Loucy (cell line): Measurements from ENCODE around the gene ID3.

Experiments
- H2AFZ ChIP-seq: fragments of 200-600 bp; sonication (generic); 2 replicates; pipeline ENCODE4 v1.6.0; 2016; ENCODE audit warnings: antibody characterized with exemption, mild to moderate bottlenecking, low read length, moderate library complexity
- H3F3A ChIP-seq: fragments of 200-600 bp; 2 replicates; pipeline ENCODE4 v1.6.0; 2016; ENCODE audit warnings: antibody characterized with exemption, low read depth, mild to moderate bottlenecking
- H3K27me3 ChIP-seq: fragments of 200-600 bp; sonication (generic); 2 replicates; pipeline ENCODE4 v1.6.1; 2014; ENCODE audit warnings: low read length, mild to moderate bottlenecking; ENCODE audit not compliant: insufficient read depth, poor library complexity, severe bottlenecking
- H3K36me3 ChIP-seq: fragments of 200-600 bp; sonication (generic); 2 replicates; pipeline ENCODE4 v1.6.1; 2016; ENCODE audit warnings: low read length; ENCODE audit not compliant: insufficient read depth
- H3K4me1 ChIP-seq: fragments of 200-600 bp; sonication (generic); 2 replicates; pipeline ENCODE4 v1.5.1; 2014; ENCODE audit warnings: low read length, mild to moderate bottlenecking; ENCODE audit not compliant: insufficient read depth, poor library complexity, severe bottlenecking
- H3K4me2 ChIP-seq: fragments of 200-600 bp; sonication (generic); 2 replicates; pipeline ENCODE4 v1.6.0; 2014; ENCODE audit warnings: antibody characterized with exemption, low read length, low read depth, mild to moderate bottlenecking; ENCODE audit not compliant: poor library complexity, severe bottlenecking
- H3K4me3 ChIP-seq: fragments of 200-600 bp; sonication (generic); 2 replicates; pipeline ENCODE4 v1.5.1; 2014; ENCODE audit warnings: low read length, mild to moderate bottlenecking, mixed read lengths; ENCODE audit not compliant: poor library complexity, severe bottlenecking
- H3K79me2 ChIP-seq: fragments of 200-600 bp; sonication (generic); 2 replicates; pipeline ENCODE4 v1.6.1; 2014; ENCODE audit warnings: low read length; ENCODE audit not compliant: insufficient read depth
- H3K9ac ChIP-seq: fragments of 200-600 bp; sonication (generic); 2 replicates; pipeline ENCODE4 v1.6.0; 2014; ENCODE audit warnings: mild to moderate bottlenecking, low read depth, low read length, moderate library complexity; ENCODE audit not compliant: poor library complexity, severe bottlenecking
- H3K9me2 ChIP-seq: fragments of 200-600 bp; sonication (generic); replicated peaks from 2 replicates; pipeline ENCODE4 v1.6.1; 2016; ENCODE audit warnings: low read depth, low read length, mixed read lengths
- H3K9me3 ChIP-seq: fragments of 200-600 bp; sonication (generic); 2 replicates; pipeline ENCODE4 v1.6.1; 2014; ENCODE audit warnings: mild to moderate bottlenecking, antibody characterized with exemption, low read length, low read depth; ENCODE audit not compliant: insufficient read depth
- H4K20me1 ChIP-seq: fragments of 200-600 bp; sonication (generic); 2 replicates; pipeline ENCODE4 v1.6.0; 2014; ENCODE audit warnings: antibody characterized with exemption, low read length, mild to moderate bottlenecking; ENCODE audit not compliant: insufficient read depth, poor library complexity, severe bottlenecking
- CTCF ChIP-seq: fragments of 200-600 bp; sonication (generic); conservative IDR thresholded peaks from 2 replicates; pipeline ENCODE4 v1.5.1; 2014; ENCODE audit warnings: mild to moderate bottlenecking, antibody characterized with exemption, low read length
- EZH2phosphoT487 ChIP-seq: fragments of 200-600 bp; IDR thresholded peaks from 2 replicates; pipeline ENCODE4 v1.6.1; 2018; ENCODE audit warnings: antibody characterized with exemption, mild to moderate bottlenecking, moderate library complexity, borderline replicate concordance

The ID3 gene

GRCh38 chr1:23563755-23564374, 4.6 kb upstream of the ID3 start:
- peaks cover 12% of the 10 kb centered on the region for H3K4me1 ChIP-seq
- TF ChIP-seq CTCF (no peak), EZH2phosphoT487 (no peak)

GRCh38 chr1:23563003-23563402, 3.7 kb upstream of the ID3 start:
- H3K4me3 ChIP-seq: no peak overlapping the region
- H3K79me2 ChIP-seq: no peaks in the 10 kb centered on the region
- no peaks in the 10 kb centered on the region for H3F3A ChIP-seq
- TF ChIP-seq CTCF (no peak), EZH2phosphoT487 (no peak)
- peaks cover 11% of the 10 kb centered on the region for H3K27me3 ChIP-seq
- no peak overlapping the region for H2AFZ ChIP-seq
- peaks cover 19% of the 10 kb centered on the region for H3K4me1 ChIP-seq
- no peaks in the 10 kb centered on the region for H3K36me3 ChIP-seq
- H3K9me3 ChIP-seq: no peaks in the 10 kb centered on the region
- H3K4me2 ChIP-seq: peak overlapping the region; percentile 50
- no peaks in the 10 kb centered on the region for H3K9me2 ChIP-seq
- no peak overlapping the region for H3K9ac ChIP-seq
- no peaks in the 10 kb centered on the region for H4K20me1 ChIP-seq

More at GRCh38 chr1:23563755-23564374, 4.6 kb upstream of the ID3 start:
- Histone ChIP-seq H3K4me2 (no peak overlapping the region), H3K9ac (no peak overlapping the region), H3K79me2 (no peaks in the 10 kb centered on the region), H3K27me3 (peaks cover 17% of the 10 kb centered on the region), H3K9me2 (no peaks in the 10 kb centered on the region), H3K9me3 (no peaks in the 10 kb centered on the region), H3K36me3 (no peaks in the 10 kb centered on the region), H3K4me3 (no peak overlapping the region), H4K20me1 (no peaks in the 10 kb centered on the region), H3F3A (no peaks in the 10 kb centered on the region), H2AFZ (no peak overlapping the region)

DNA sequence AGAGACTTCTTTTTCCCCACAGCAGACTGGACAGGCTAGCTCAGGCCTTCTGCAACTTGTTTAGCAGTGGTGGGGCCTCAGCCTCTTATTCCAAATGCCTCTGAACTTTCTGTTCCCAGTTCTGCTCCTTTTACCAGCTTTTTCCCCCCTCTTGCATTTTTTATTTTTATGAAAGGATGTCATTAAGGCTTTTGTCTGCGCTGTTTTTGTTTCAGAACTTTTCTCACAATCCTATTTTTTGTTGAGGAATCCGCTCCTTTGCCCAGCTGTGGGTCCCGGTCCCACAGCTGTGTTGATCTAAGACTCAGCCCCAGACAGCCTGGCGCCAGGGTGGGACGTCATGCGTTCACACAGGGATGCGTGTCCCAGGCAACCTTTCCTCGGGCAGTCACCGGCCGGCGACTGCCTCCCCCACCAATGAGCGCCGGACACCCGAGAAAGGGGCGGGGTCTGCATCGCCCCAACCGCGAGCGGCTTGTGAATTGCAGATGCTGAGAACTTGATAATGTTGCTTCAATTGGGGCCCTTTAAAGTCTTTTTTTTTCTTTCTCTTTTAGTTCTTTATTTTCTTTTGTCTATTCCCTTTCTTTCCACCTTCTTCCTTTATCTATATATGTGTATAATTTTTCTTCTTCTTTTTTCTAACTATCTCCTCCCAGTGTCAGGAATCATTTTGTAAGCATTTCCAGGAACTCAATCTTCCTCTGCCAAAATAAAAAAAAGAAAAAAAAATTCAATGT, 3.0 kb upstream of the ID3 start:
- Histone ChIP-seq H3K27me3 (peaks cover 11% of the 10 kb centered on the region), H3K9ac (no peak overlapping the region), H4K20me1 (no peaks in the 10 kb centered on the region), H3K9me3 (no peaks in the 10 kb centered on the region), H3K4me3 (peak overlapping the region; percentile 42), H3K9me2 (no peaks in the 10 kb centered on the region), H3F3A (no peaks in the 10 kb centered on the region), H3K79me2 (no peaks in the 10 kb centered on the region), H3K36me3 (no peaks in the 10 kb centered on the region), H2AFZ (peak overlapping the region; percentile 4; the same call in 1 of the 2 replicates), H3K4me1 (peaks cover 24% of the 10 kb centered on the region), H3K4me2 (peak overlapping the region; percentile 50)
- no peak for TF ChIP-seq CTCF
- no peak for TF ChIP-seq EZH2phosphoT487
